NCI-H2107 treated with DMSO at 0.1 percent for 48 hours (cell line): ENCODE results near the gene TXNDC2.
"Not testable (repeated sequence)": the region's sequence is repeated elsewhere in the genome, so short reads cannot be mapped to it uniquely, and the experiment has no call there.

Experiments
- DNase-seq: peaks from one replicate; lab custom pipeline; 2025; ENCODE audit not compliant: unreplicated experiment; lab: John Stamatoyannopoulos, UW

TXNDC2 gene

GRCh38 chr18:9884090-9884489, 1.7 kb upstream of the TXNDC2 start:
- no peak for DNase-seq

DNA sequence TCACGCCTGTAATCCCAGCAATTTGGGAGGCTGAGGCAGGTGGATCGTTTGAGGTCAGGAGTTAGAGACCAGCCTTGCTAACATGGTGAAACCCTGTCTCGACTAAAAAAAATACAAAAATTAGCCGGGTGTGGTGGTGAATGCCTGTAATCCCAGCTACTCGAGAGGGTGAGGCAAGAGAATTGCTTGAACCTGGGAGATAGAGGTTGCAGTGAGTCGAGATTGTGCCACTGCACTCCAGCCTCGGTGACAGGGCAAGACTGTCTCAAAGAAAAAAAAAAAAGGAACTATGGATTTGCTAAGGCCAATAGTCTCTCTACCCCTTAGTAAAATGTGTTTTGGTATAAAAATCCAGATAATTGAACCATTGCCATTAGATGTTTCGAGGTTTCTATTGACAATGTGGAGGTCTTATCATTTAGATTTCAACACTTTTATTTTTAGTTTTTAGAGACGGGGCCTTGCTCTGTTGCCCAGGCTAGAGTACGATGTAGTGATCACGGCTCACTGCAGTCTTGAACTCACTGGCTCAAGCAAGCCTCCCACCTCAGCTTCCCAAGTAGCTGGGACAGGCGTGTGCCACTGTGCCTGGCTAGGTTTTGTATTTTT, 1.1 kb upstream of the TXNDC2 start:
- DNase-seq = no peak

- DNase-seq = no peak
Measured at GRCh38 chr18:9886005-9886348, 204 bp downstream of the TXNDC2 start.

DNA sequence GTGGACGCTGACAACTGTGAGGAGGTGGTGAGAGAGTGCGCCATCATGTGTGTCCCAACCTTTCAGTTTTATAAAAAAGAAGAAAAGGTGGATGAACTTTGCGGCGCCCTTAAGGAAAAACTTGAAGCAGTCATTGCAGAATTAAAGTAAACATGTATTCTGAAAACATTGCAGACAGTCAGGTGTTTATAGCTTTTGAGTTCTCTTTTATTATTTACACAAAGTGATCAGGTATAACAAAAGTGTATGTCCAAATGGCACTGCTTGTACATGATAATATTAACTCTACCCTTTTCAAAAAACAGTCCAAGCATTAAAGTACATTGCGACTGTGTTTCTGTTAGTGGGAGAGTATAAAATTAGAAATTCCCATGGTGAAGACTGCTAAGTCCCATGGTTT, 2.2 kb downstream of the TXNDC2 start:
- no peak for DNase-seq

DNA sequence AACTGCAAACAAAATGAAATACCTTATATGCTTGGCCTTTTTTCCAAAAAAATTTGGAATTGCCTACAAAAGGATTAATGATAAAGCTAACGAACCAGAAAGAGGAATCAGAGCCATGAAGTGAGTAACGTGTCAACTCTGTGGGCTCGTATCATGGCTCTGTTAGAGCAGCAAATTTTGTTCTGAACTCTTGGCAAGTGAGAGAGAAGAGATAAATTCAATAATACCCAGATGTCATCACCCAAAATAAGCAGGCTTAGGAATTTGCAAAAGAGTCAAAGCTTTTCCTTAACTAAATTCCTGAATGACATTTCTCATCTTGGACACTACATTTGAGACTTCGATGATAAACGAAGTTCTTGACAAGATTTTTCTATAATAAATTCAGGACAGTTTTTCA, 4.4 kb downstream of the TXNDC2 start:
- DNase-seq = no peak

- DNase-seq = no peak
Measured at GRCh38 chr18:9890957-9891356, 5.2 kb downstream of the TXNDC2 start.

- DNase-seq = not testable (repeated sequence)
Measured at GRCh38 chr18:9891515-9891914, 5.7 kb downstream of the TXNDC2 start.

- no peak for DNase-seq
Measured at GRCh38 chr18:9894454-9895068, 8.8 kb downstream of the TXNDC2 start.

- DNase-seq = no peak
Measured at GRCh38 chr18:9897129-9897528, 11.4 kb downstream of the TXNDC2 start.

DNA sequence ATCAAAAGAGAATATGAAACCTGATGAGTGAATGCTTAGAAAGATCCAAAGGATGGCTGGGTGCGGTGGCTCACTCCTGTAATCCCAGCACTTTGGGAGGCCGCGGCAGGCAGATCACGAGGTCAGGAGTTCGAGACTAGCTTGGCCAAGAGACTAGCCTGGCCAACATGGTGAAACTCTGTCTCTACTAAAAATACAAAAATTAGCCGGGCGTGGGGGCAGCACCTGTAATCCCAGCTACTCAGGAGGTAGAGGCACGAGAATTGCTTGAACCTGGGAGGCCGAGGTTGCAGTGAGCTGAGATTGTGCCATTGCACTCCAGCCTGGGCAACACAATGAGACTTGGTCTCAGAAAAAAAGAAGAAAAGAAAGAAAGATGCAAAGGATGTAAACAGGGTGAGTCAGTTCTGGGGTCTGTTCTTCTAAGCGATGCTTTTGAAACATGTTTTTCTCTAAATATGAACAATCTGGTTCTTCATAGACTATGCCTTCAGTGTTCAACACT, 12.1 kb downstream of the TXNDC2 start:
- not testable (repeated sequence) for DNase-seq

DNA sequence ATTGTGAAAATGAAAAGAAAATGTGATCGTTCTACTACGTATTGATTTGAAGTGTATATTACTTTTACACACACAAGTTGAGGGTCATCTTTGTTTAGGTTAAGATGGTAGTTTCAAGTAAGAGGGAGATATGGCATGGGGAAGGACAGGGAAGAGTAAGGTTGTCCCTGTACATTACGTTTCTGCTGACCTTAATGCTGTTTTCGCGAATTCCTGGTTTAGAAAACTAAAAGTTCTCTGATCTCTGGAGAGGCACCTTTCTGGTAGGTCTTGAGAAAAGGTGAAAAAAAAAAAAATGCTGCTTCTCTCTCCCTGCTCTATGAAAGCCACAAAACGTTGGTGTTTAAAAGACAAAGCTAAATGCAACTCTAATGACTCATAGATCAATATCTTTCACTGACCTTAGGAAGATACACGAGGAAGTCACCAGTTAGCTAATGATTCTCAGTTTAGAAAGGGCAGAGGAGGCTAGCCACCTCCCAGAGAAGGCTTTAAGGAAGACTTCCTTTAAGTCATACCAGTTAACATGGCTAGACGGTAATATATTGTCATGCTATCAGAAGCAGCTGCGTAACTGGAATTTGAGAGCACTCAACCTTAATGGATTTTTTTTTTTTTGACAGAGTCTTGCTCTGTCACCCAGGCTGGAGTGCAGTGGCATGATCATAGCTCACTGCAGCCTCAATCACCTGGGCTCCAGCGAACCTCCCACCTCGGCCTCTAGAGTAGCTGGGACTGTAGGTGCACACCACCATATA, 13.2 kb downstream of the TXNDC2 start:
- peak; percentile 22 for DNase-seq

DNA sequence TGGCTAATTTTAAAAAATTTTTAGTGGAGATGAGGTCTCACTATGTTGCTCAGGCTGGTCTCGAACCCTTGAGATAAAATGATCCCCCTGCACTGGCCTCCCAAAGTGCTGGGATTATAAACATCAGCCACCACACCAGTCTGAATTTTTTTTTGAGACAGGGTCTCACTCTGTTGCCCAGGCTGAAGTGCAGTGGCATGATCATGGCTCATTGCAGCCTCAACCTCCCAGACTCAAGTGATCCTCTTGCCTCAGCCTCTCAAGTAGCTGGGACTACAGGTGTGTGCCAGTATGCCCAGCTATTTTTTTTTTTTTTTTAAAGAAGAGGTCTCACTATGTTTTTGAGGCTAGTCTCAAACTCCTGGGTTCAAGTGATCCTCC, 13.8 kb downstream of the TXNDC2 start:
- DNase-seq = not testable (repeated sequence)

- DNase-seq = no peak
Measured at GRCh38 chr18:9900699-9901098, 14.9 kb downstream of the TXNDC2 start.

DNA sequence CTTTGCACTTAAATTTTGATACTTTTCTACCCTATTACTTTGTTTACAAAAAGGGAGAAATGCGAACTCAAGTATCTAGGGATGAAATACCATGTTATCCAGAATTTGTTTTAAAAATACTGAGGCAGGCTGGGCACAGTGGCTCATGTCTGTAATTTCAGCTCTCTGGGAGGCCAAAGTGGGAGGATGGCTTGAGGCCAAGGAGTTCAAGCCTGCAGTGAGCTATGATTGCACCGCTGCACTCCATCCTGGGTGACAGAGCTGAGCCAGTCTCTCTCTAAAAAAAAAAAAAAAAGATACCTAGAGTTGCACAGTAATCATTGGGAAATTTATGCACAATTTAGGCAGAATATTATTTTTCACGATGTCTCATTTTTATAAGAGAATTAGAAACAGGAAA, 15.6 kb downstream of the TXNDC2 start:
- no peak for DNase-seq

DNA sequence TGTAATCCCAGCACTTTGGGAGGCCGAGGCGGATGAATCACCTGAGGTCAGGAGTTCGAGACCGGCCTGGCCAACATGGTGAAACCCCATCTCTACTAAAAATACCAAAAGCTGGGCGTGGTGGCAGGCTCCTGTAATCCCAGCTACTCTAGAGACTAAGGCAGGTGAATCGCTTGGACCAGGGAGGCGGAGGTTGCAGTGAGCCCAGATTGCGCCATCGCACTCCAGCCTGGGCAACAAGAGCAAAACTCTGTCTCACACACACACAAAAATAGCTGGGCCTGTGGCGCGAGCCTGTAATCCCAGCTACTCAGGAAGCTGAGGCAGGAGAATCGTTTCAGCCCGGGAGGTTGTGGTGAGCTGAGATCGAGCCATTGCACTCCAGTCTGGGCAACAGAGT, 16.5 kb downstream of the TXNDC2 start:
- DNase-seq = not testable (repeated sequence)

GRCh38 chr18:9902832-9903231, 17.1 kb downstream of the TXNDC2 start:
- DNase-seq = no peak

GRCh38 chr18:9905401-9905922, 19.7 kb downstream of the TXNDC2 start:
- DNase-seq = no peak

- DNase-seq = no peak
Measured at GRCh38 chr18:9906481-9906880, 20.7 kb downstream of the TXNDC2 start.

- no peak for DNase-seq
Measured at GRCh38 chr18:9907867-9908266, 22.1 kb downstream of the TXNDC2 start.

- DNase-seq = no peak
Measured at GRCh38 chr18:9910071-9910470, 24.3 kb downstream of the TXNDC2 start.

DNA sequence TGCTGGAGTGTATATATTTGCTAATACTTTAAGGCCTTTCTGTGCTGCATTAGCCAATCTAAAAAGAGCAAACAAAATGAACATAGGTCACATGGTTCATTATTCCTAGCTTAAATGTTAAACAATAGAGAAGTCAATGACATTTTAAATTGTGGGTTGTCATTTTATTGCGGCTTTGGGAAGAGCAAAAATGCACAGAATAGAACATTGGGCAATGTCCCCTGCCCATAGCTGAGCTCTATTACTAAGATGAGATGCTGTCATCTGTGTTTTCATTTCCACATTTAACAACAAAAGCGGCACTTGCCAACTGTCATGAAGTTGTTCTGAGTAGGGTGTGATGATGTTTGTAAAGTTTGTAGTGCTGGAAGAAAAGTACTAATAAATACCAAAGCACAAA, 24.9 kb downstream of the TXNDC2 start:
- DNase-seq = no peak

DNA sequence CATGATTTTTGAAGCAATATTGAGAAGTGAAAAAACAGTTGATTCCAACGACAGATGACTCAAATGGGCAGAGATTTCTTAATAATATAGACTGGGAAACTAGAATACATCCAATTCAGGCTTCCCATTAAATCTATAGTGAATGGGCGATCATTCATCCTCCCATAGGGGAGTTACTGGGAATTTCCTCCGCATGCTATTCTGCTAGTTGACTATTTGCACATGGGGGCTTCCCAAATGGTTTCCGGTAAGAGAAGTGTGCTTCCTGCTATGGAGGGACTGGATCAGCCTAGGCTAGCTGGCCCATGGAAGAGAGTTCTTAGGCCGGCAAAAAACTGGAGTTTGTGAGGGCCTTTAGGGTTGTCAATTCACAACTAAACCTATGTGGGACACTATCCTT, 25.5 kb downstream of the TXNDC2 start:
- DNase-seq = no peak
